Neural progenitor cell (in vitro differentiated cells): Measurements from ENCODE around the gene LRRC75A.

Source experiments
- EZH2 ChIP-seq: fragments of 200-600 bp; sonication (generic); IDR thresholded peaks from 2 replicates; pipeline ENCODE4 v1.6.1; 2017; ENCODE audit warnings: antibody characterized with exemption, mild to moderate bottlenecking, moderate library complexity
- TF ChIP-seq, protein P1 (sequence below): fragments of 200-600 bp; sonication (generic); IDR thresholded peaks from 2 replicates; pipeline ENCODE4 v1.5.1; 2017; ENCODE audit warnings: antibody characterized with exemption, mild to moderate bottlenecking

- TF ChIP-seq EZH2, result no peak
- TF ChIP-seq, protein P1, sequence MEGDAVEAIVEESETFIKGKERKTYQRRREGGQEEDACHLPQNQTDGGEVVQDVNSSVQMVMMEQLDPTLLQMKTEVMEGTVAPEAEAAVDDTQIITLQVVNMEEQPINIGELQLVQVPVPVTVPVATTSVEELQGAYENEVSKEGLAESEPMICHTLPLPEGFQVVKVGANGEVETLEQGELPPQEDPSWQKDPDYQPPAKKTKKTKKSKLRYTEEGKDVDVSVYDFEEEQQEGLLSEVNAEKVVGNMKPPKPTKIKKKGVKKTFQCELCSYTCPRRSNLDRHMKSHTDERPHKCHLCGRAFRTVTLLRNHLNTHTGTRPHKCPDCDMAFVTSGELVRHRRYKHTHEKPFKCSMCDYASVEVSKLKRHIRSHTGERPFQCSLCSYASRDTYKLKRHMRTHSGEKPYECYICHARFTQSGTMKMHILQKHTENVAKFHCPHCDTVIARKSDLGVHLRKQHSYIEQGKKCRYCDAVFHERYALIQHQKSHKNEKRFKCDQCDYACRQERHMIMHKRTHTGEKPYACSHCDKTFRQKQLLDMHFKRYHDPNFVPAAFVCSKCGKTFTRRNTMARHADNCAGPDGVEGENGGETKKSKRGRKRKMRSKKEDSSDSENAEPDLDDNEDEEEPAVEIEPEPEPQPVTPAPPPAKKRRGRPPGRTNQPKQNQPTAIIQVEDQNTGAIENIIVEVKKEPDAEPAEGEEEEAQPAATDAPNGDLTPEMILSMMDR, result no peak
Measured at GRCh38 chr17:16537130-16537458, 45.1 kb upstream of the LRRC75A start.
